Hepatocyte (in vitro differentiated cells): ENCODE results near the gene SDR42E1. TPM values are rescaled to one million over a fixed set of nuclear protein-coding genes. Genes with fewer than 3 reads are reported as not detected.

Experiments used
- DNase-seq: peaks from one replicate; pipeline ENCODE4 v3.0.0-alpha.2; 2016; ENCODE audit warnings: low spot score
- H2AFZ ChIP-seq: fragments of 200-600 bp; sonication (generic); 2 replicates; pipeline ENCODE4 v1.6.0; 2016; ENCODE audit warnings: antibody characterized with exemption, mild to moderate bottlenecking
- H3K27ac ChIP-seq: fragments of 200-600 bp; sonication (generic); 2 replicates; pipeline ENCODE4 v1.5.1; 2016; ENCODE audit warnings: mild to moderate bottlenecking
- H3K27me3 ChIP-seq: fragments of 200-600 bp; sonication (generic); 2 replicates; pipeline ENCODE4 v1.6.1; 2016
- H3K36me3 ChIP-seq: fragments of 200-600 bp; sonication (generic); replicated peaks from 2 replicates; pipeline ENCODE4 v1.5.1; 2016; ENCODE audit warnings: low read depth; ENCODE audit not compliant: insufficient read depth
- H3K4me1 ChIP-seq: fragments of 200-600 bp; sonication (generic); 2 replicates; pipeline ENCODE4 v1.5.1; 2016; ENCODE audit warnings: mild to moderate bottlenecking, moderate library complexity; ENCODE audit not compliant: insufficient read depth
- H3K4me2 ChIP-seq: fragments of 200-600 bp; sonication (generic); 2 replicates; pipeline ENCODE4 v1.6.0; 2016
- H3K4me3 ChIP-seq: fragments of 200-600 bp; sonication (generic); 2 replicates; pipeline ENCODE4 v1.5.1; 2016; ENCODE audit warnings: mild to moderate bottlenecking
- H3K79me2 ChIP-seq: fragments of 200-600 bp; sonication (generic); 2 replicates; pipeline ENCODE4 v1.6.0; 2017; ENCODE audit warnings: mild to moderate bottlenecking
- H3K9me2 ChIP-seq: fragments of 200-600 bp; sonication (generic); replicated peaks from 2 replicates; pipeline ENCODE4 v1.6.0; 2017; ENCODE audit warnings: mild to moderate bottlenecking; ENCODE audit not compliant: insufficient read depth
- H3K9me3 ChIP-seq: fragments of 200-600 bp; sonication (generic); 2 replicates; pipeline ENCODE4 v1.5.1; 2016; ENCODE audit warnings: low read depth, mild to moderate bottlenecking
- H4K20me1 ChIP-seq: fragments of 200-600 bp; sonication (generic); 2 replicates; pipeline ENCODE4 v1.6.0; 2016; ENCODE audit warnings: mild to moderate bottlenecking; ENCODE audit not compliant: insufficient read depth, poor library complexity, severe bottlenecking
- EZH2 ChIP-seq: fragments of 200-600 bp; sonication (generic); IDR thresholded peaks from 2 replicates; pipeline ENCODE4 v1.6.1; 2016; ENCODE audit warnings: antibody characterized with exemption, mild to moderate bottlenecking, borderline replicate concordance
- EZH2phosphoT487 ChIP-seq: fragments of 200-600 bp; sonication (generic); IDR thresholded peaks from one replicate; pipeline ENCODE4 v1.6.1; 2018; ENCODE audit warnings: antibody characterized with exemption, mild to moderate bottlenecking, low read depth, moderate library complexity; ENCODE audit not compliant: unreplicated experiment, severe bottlenecking
- WGBS: methylation state at CpG from one replicate; pipeline ENCODE4 v1.1.6; 2016; ENCODE audit warnings: low lambda C conversion rate; ENCODE audit errors: missing lambda C conversion rate; 5-methylcytosine and 5-hydroxymethylcytosine counted together
- polyA plus RNA-seq: library from polyadenylated mRNA; unstranded; fragments of >200 nt; fragmentation: Nextera tagmentation; extraction: Ambion mirVana; gene quantifications from 2 replicates; pipeline ENCODE4 v1.2.1, GENCODE V29; 2016
- total RNA-seq: library from RNA; depleted of rRNA; stranded (reverse); fragments of >200 nt; gene quantifications from 2 replicates; pipeline ENCODE4 v1.2.3, GENCODE V29; 2014
- TF ChIP-seq, protein P1 (sequence below): fragments of 200-600 bp; sonication (generic); IDR thresholded peaks from 2 replicates; pipeline ENCODE4 v1.5.1; 2016; ENCODE audit warnings: antibody characterized with exemption, mild to moderate bottlenecking; ENCODE audit not compliant: poor library complexity

The SDR42E1 gene
- total and polyA plus RNA-seq, 2 experiments from 2014 or later, result 0.04 TPM; not detected in 1

DNA sequence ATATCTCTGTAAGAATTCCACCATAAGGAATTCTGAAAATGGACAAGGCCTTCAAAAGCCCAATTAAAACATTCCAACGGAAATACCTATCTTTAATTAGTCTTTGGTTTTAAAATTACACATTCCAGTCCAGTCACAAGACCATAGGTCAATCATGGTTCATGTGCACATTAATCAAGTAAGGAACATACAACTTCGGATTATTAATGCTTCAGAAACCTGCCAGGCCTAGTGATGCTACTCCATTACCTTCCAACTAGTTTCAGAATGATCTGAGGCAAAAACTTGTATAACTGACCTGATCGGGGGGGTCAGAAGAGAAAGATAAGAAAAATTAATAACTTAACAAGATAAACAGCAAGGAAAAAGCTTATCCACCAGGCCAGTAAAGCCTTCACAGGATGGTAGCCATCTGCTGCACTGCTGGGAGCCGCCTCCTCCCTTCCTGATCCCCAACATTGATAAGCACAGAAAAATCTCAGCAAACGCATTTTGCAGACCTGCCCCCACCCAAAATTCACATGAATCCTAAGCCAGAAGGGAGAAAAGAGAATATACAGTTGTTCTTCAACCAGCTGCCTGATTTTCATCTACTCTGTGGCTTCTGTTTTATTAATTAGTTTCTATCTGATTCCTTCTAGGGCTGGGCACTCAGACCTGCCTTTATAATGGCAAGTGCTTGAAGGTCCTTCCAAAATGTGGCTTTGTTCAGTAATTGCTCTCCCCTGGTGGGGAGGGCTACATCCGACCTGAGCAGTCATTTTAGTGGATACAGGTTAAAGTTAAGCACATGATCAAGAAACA lies 6.0 kb downstream of the SDR42E1 start:
- H3K9me2 ChIP-seq, result no peaks in the 10 kb centered on the region
- H3K4me2 ChIP-seq, result no peak overlapping the region
- no peak for DNase-seq
- H3K27me3 ChIP-seq, result no peaks in the 10 kb centered on the region
- H3K9me3 ChIP-seq, result no peaks in the 10 kb centered on the region
- TF ChIP-seq, protein P1, sequence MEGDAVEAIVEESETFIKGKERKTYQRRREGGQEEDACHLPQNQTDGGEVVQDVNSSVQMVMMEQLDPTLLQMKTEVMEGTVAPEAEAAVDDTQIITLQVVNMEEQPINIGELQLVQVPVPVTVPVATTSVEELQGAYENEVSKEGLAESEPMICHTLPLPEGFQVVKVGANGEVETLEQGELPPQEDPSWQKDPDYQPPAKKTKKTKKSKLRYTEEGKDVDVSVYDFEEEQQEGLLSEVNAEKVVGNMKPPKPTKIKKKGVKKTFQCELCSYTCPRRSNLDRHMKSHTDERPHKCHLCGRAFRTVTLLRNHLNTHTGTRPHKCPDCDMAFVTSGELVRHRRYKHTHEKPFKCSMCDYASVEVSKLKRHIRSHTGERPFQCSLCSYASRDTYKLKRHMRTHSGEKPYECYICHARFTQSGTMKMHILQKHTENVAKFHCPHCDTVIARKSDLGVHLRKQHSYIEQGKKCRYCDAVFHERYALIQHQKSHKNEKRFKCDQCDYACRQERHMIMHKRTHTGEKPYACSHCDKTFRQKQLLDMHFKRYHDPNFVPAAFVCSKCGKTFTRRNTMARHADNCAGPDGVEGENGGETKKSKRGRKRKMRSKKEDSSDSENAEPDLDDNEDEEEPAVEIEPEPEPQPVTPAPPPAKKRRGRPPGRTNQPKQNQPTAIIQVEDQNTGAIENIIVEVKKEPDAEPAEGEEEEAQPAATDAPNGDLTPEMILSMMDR, result no peak
- TF ChIP-seq EZH2, result no peak
- TF ChIP-seq EZH2phosphoT487, result no peak
- H3K4me1 ChIP-seq, result no peaks in the 10 kb centered on the region
- no peak overlapping the region for H3K27ac ChIP-seq
- 45% methylated on average over 6 of the region's 6 CpGs for WGBS
- H3K4me3 ChIP-seq, result no peak overlapping the region
- no peaks in the 10 kb centered on the region for H3K36me3 ChIP-seq
- H3K79me2 ChIP-seq, result no peaks in the 10 kb centered on the region
- no peaks in the 10 kb centered on the region for H4K20me1 ChIP-seq
- no peak overlapping the region for H2AFZ ChIP-seq

DNA sequence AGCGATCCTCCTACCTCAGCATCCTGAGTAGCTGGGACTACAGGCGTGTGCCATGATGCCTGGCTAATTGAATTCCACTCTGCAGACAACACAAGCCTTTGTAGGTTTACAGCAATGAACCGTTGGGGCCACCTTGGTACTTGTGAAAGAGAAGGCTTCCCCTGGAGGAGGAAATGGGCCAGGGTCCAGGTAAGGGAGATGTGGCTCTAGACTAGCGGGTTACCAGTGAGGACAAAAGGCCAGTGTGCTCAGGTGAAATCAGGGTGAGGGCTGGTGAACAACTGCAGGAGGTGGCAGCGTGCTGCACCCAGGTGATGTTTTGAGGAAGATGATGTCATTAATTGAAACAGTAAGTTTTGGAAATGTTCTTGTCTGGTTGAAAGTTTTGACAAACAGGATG lies 6.7 kb downstream of the SDR42E1 start:
- Histone ChIP-seq H3K4me1 (no peaks in the 10 kb centered on the region), H3K27me3 (no peaks in the 10 kb centered on the region), H3K79me2 (no peaks in the 10 kb centered on the region), H3K9me3 (no peaks in the 10 kb centered on the region), H3K4me3 (no peak overlapping the region), H3K36me3 (no peaks in the 10 kb centered on the region), H4K20me1 (no peaks in the 10 kb centered on the region), H3K4me2 (no peak overlapping the region), H3K27ac (no peak overlapping the region), H3K9me2 (no peaks in the 10 kb centered on the region), H2AFZ (no peak overlapping the region)
- DNase-seq, result no peak
- WGBS, result 90% methylated on average over 5 of the region's 5 CpGs
- TF ChIP-seq EZH2, result no peak
- TF ChIP-seq EZH2phosphoT487, result no peak
- TF ChIP-seq, protein P1, result no peak

DNA sequence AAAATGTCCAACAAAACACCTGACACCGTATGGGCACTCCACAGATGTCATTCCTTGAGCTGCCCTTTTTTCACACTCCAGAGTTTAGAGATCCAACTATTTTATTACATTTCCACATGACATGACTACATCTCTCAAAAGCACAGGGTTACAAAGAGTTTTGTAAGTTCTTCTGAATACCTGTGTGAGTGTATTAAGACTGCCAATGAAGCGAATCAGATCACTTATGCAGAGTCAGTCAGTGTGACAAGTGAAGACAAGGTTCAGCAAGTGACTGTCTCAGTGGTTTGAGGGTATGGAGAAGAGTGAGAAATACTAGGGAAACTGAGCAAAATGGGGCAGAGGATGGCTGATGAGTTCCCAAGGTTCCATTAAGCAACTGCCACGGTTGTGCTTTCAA lies 8.4 kb downstream of the SDR42E1 start:
- Histone ChIP-seq H4K20me1 (no peaks in the 10 kb centered on the region), H3K9me2 (no peaks in the 10 kb centered on the region), H3K27ac (no peak overlapping the region), H3K4me1 (peaks cover 3% of the 10 kb centered on the region), H3K4me2 (no peak overlapping the region), H3K36me3 (no peaks in the 10 kb centered on the region), H3K27me3 (no peaks in the 10 kb centered on the region), H3K79me2 (no peaks in the 10 kb centered on the region), H3K4me3 (no peak overlapping the region), H2AFZ (no peak overlapping the region), H3K9me3 (no peaks in the 10 kb centered on the region)
- DNase-seq, result no peak
- TF ChIP-seq EZH2 (no peak), EZH2phosphoT487 (no peak)
- TF ChIP-seq, protein P1, result no peak
- 79% methylated on average over 3 of the region's 3 CpGs for WGBS
